ENCODE measurements around the gene HSD17B8.

HSD17B8 gene

GRCh38 chr6:33169291-33170175 is 34.9 kb upstream of the HSD17B8 start:
- H3K9me2 ChIP-seq (replicated peaks; ENCODE audit: control insufficient read depth, low read length) = no peaks in the 10 kb centered on the region
- no peaks in the 10 kb centered on the region for H3K79me2 ChIP-seq (ENCODE audit: control insufficient read depth, low read length)
- no peaks in the 10 kb centered on the region for H3K36me3 ChIP-seq (ENCODE audit: control insufficient read depth, low read length)
- H3F3A ChIP-seq (ENCODE audit: control insufficient read depth, insufficient read depth) = no peaks in the 10 kb centered on the region
- peaks cover 5% of the 10 kb centered on the region; the same call in 1 of the 2 replicates for H3K4me1 ChIP-seq (ENCODE audit: control insufficient read depth, low read length)
- TF ChIP-seq EZH2phosphoT487 (IDR thresholded peaks at IDR 0.05; ENCODE audit: borderline replicate concordance, low read length) (no peak), CTCF (IDR thresholded peaks at IDR 0.05; ENCODE audit: low read depth, low read length, poor library complexity, severe bottlenecking) (no peak)
- H4K20me1 ChIP-seq (ENCODE audit: control insufficient read depth, insufficient read depth, low read depth, low read length) = no peaks in the 10 kb centered on the region
- H3K9me3 ChIP-seq (ENCODE audit: control insufficient read depth, insufficient read depth, low read length) = no peaks in the 10 kb centered on the region
- no peak overlapping the region for H3K4me2 ChIP-seq (ENCODE audit: low read length)
- peaks cover 4% of the 10 kb centered on the region; the same call in 1 of the 2 replicates for H3K27me3 ChIP-seq (ENCODE audit: control insufficient read depth, low read length)
- H3K27ac ChIP-seq (ENCODE audit: low read depth, low read length) = no peak overlapping the region
- H3K4me3 ChIP-seq (ENCODE audit: low read length) = no peak overlapping the region

- no peak overlapping the region for H3K4me3 ChIP-seq (ENCODE audit: low read length)
- H3K4me2 ChIP-seq (ENCODE audit: low read length) = no peak overlapping the region
- no peaks in the 10 kb centered on the region for H3K36me3 ChIP-seq (ENCODE audit: control insufficient read depth, low read length)
- peaks cover 12% of the 10 kb centered on the region for H3K27me3 ChIP-seq (ENCODE audit: control insufficient read depth, low read length)
- peaks cover 5% of the 10 kb centered on the region; the same call in 1 of the 2 replicates for H3K4me1 ChIP-seq (ENCODE audit: control insufficient read depth, low read length)
- no peaks in the 10 kb centered on the region for H3K79me2 ChIP-seq (ENCODE audit: control insufficient read depth, low read length)
- no peaks in the 10 kb centered on the region for H4K20me1 ChIP-seq (ENCODE audit: control insufficient read depth, insufficient read depth, low read depth, low read length)
- TF ChIP-seq EZH2phosphoT487 (IDR thresholded peaks at IDR 0.05; ENCODE audit: borderline replicate concordance, low read length) (no peak), CTCF (IDR thresholded peaks at IDR 0.05; ENCODE audit: low read depth, low read length, poor library complexity, severe bottlenecking) (no peak)
- H3K9me2 ChIP-seq (replicated peaks; ENCODE audit: control insufficient read depth, low read length) = no peaks in the 10 kb centered on the region
- H3K27ac ChIP-seq (ENCODE audit: low read depth, low read length) = no peak overlapping the region
- H3K9me3 ChIP-seq (ENCODE audit: control insufficient read depth, insufficient read depth, low read length) = no peaks in the 10 kb centered on the region
- H3F3A ChIP-seq (ENCODE audit: control insufficient read depth, insufficient read depth) = no peaks in the 10 kb centered on the region
Observed at GRCh38 chr6:33170176-33171015, 34.1 kb upstream of the HSD17B8 start.

GRCh38 chr6:33171016-33171879 is 33.2 kb upstream of the HSD17B8 start:
- Histone ChIP-seq H3K27ac (ENCODE audit: low read depth, low read length) (no peak overlapping the region), H3F3A (ENCODE audit: control insufficient read depth, insufficient read depth) (no peaks in the 10 kb centered on the region), H3K4me3 (ENCODE audit: low read length) (no peak overlapping the region), H3K27me3 (ENCODE audit: control insufficient read depth, low read length) (peaks cover 19% of the 10 kb centered on the region), H3K9me2 (replicated peaks; ENCODE audit: control insufficient read depth, low read length) (no peaks in the 10 kb centered on the region), H4K20me1 (ENCODE audit: control insufficient read depth, insufficient read depth, low read depth, low read length) (no peaks in the 10 kb centered on the region), H3K36me3 (ENCODE audit: control insufficient read depth, low read length) (no peaks in the 10 kb centered on the region), H3K4me1 (ENCODE audit: control insufficient read depth, low read length) (peaks cover 5% of the 10 kb centered on the region; the same call in 1 of the 2 replicates), H3K9me3 (ENCODE audit: control insufficient read depth, insufficient read depth, low read length) (no peaks in the 10 kb centered on the region), H3K4me2 (ENCODE audit: low read length) (no peak overlapping the region), H3K79me2 (ENCODE audit: control insufficient read depth, low read length) (no peaks in the 10 kb centered on the region)
- TF ChIP-seq EZH2phosphoT487 (IDR thresholded peaks at IDR 0.05; ENCODE audit: borderline replicate concordance, low read length) = no peak
- TF ChIP-seq CTCF (IDR thresholded peaks at IDR 0.05; ENCODE audit: low read depth, low read length, poor library complexity, severe bottlenecking) = no peak

Measured in DOHH2 (cell line).